ENCODE results near the gene FKBP8.

DNA sequence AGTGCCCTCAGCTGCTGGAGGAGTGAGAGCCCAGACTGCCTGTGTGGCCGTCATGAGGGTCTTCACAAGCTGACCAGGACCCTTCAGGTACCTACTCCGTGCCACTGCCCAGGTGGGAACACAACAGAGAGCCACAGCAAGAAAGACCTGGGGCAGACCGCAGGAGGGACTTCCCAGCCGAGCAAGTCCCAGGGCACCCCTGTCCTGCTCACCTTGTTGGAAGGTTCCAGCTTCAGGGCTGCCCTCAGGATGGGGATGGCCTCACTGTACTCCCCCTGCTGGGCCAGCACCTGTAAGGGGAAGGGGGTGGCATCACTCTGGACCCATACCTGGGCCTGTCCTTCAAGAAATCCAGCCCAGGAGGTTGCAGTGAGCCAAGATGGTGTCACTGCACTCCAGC lies 10.3 kb downstream of the FKBP8 start:
- TF ChIP-seq CTCF (IDR thresholded peaks at IDR 0.05; ENCODE audit: poor library complexity) (no peak), EZH2 (IDR thresholded peaks at IDR 0.05; ENCODE audit: borderline replicate concordance) (no peak)
